ENCODE results near the gene RHBDD3. TPM values are rescaled to one million over a fixed set of nuclear protein-coding genes. Genes with fewer than 3 reads are reported as not detected.
"Not testable (repeated sequence)": the region's sequence is repeated elsewhere in the genome, so short reads cannot be mapped to it uniquely, and the experiment has no call there.

RHBDD3 gene
- polyA plus RNA-seq, 12 donors, result 17.8 to 55.0 (median 20.3) TPM; not detected in 1

GRCh38 chr22:29253561-29254285, 14.1 kb downstream of the RHBDD3 start:
- DNase-seq, result no peak

DNA sequence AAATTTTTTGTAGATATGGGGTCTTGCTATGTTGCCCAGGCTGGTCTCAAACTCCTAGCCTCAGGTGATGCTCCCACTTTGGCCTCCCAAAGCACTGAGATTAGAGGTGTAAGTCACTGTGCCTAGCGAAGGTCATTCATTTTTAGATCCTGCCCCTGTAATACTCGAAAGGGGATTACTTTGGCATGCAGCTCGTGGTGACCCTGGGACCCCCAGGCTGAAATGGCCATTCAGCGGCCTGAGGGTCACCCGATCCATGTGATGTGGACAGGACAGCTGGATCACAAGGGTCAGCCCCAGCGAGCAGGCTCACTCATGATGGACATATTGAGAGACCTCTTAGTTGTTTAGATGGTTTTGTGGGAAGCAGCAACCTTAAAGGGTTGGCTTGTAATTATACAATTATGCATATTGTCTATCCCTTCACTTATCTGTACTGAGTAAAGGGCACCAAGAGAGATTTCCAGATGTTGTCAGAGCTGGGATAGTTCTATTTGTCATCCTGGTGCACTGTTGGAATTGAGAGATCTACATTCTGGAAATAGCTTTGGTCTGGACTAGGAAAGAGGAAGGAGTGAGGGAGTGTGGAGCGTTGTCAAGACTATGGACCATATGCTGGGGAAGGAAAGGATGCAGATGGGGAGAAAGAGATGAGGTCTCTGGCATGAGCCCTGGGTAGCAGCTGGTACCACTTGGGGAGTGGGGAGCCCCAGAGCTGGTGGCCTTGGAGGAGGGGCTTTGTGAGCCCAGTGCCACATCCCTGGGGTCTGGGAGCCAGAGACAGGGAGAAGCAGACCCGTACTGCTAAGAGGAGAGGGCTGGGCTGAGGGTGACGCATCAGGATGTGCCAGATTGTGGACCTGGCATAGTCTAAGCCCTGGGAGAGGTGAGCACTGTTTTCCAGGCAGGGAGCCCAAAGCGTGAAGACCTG, 15.5 kb downstream of the RHBDD3 start:
- DNase-seq, result no peak

GRCh38 chr22:29251265-29251664, 16.5 kb downstream of the RHBDD3 start:
- DNase-seq, result no peak

- not testable (repeated sequence) for DNase-seq
These were observed 19.9 kb downstream of the RHBDD3 start for GRCh38 chr22:29247891-29248290.

- DNase-seq, result peak; percentile 67
These were observed 22.0 kb downstream of the RHBDD3 start for GRCh38 chr22:29245626-29246385.

- no peak for DNase-seq
These were observed 22.8 kb downstream of the RHBDD3 start for GRCh38 chr22:29244785-29245625.

GRCh38 chr22:29243874-29244446, 23.8 kb downstream of the RHBDD3 start:
- no peak for DNase-seq

DNA sequence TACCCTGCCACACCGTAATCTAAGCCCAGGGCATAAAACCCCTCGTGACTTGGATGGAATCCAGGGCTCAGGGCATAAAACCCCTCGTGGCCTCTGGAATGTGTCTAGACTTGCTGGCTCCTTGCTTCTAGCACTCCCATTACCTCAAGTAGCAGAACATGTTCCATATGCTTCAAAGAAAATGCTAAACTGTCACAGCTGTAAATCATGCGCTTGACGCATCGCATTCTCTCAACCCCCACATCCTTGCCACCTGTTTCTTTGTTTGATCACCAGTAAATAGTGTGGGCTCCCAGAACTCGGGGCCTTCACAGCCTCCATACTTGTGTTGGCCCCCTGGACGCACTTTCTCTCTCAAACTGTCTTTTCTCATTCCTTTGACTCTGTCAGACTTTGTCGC, 27.3 kb downstream of the RHBDD3 start:
- DNase-seq, result not testable (repeated sequence)

- no peak for DNase-seq
These were observed 34.4 kb downstream of the RHBDD3 start for GRCh38 chr22:29233277-29233877.

- no peak for DNase-seq
These were observed 35.5 kb downstream of the RHBDD3 start for GRCh38 chr22:29231971-29232959.

GRCh38 chr22:29230972-29231875, 36.6 kb downstream of the RHBDD3 start:
- no peak for DNase-seq

- DNase-seq, result no peak
These were observed 41.3 kb downstream of the RHBDD3 start for GRCh38 chr22:29226351-29226981.

GRCh38 chr22:29225422-29226090, 42.2 kb downstream of the RHBDD3 start:
- DNase-seq, result peak; percentile 69

- no peak for DNase-seq
These were observed 42.8 kb downstream of the RHBDD3 start for GRCh38 chr22:29224859-29225410.

DNA sequence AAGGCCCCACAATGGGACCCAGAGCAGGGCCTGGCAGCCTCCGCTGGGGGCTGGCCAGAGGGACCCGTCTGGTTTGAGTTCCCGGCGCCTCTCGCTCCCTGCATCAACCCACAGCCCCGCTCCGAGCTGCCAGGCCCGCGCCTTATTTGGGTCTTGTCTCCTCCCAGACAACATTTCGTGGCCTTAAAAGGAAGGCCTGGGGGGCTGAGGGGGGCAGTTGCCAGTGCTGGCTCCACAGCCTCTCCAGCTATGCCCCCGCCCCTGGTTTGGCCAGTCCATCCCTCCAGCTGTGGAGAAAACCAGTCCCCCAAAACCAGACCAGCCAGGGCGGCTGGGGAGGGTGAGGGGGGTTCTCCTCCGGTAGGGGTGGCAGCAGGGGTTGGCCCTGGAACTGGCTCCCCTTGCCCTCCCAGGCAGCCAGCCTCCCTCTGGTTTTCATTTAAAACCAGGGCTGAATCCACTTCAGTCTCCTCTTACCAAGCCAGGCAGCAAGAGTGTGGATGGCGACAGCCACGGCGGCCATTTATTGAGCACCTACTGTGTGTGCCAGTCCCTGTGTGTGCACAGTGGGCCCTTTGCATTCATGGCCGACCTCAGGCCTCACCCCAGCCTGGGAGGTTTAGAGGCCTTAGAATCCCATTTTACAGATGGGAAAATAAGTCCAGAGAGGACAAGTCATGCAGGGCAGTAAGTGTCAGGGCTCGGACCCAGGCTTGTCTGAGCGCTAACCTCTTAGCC, 43.5 kb downstream of the RHBDD3 start:
- no peak for DNase-seq

Measured in muscle of arm (tissue), 12 donors.